Stimulated activated naive CD8-positive, alpha-beta T cell treated with anti-CD3 and anti-CD28 coated beads, Interleukin-15, amount 100 ng/mL, for 72 hours (primary cell): Measurements from ENCODE around the gene DLL4.
A peak's percentile ranks its signal among the peaks of the same experiment; 100 is the strongest.

Source experiments
- ATAC-seq: fragments of 150-1000 bp; cut with Tn5 transposase; 2 replicates; pipeline ENCODE4 v1.10.0; 2021; ENCODE audit warnings: mild to moderate bottlenecking, moderate library complexity
- DNase-seq, 2 donors: peaks; one replicate each; pipeline ENCODE4 v3.0.0; 2021 to 2022
- H3K27ac Mint-ChIP-seq, 2 donors: one replicate each; pipeline ENCODE4 v1.8.0; 2022; ENCODE audit warnings: mild to moderate bottlenecking in 2 of 2, mixed read lengths in 2 of 2, moderate library complexity in 2 of 2
- H3K27me3 Mint-ChIP-seq: one replicate; pipeline ENCODE4 v1.8.0; 2022; ENCODE audit warnings: mixed read lengths
- H3K4me1 Mint-ChIP-seq: one replicate; pipeline ENCODE4 v1.8.0; 2022; ENCODE audit warnings: mild to moderate bottlenecking, mixed read lengths
- H3K4me3 Mint-ChIP-seq, 2 donors: one replicate each; pipeline ENCODE4 v1.8.0; 2022; ENCODE audit warnings: mild to moderate bottlenecking in 2 of 2, mixed read lengths in 2 of 2, moderate library complexity in 1 of 2
- H3K9me3 Mint-ChIP-seq, 2 donors: one replicate each; pipeline ENCODE4 v1.8.0; 2022; ENCODE audit warnings: mixed read lengths in 2 of 2

DLL4 gene

GRCh38 chr15:40917585-40917984 lies 11.6 kb upstream of the DLL4 start:
- H3K27ac Mint-ChIP-seq, result no peak overlapping the region
- H3K4me3 Mint-ChIP-seq, result no peak overlapping the region
- H3K27me3 Mint-ChIP-seq, result peaks cover 4% of the 10 kb centered on the region
- DNase-seq (no peak), ATAC-seq (no peak)
- H3K4me1 Mint-ChIP-seq, result no peaks in the 10 kb centered on the region
- no peaks in the 10 kb centered on the region for H3K9me3 Mint-ChIP-seq

DNA sequence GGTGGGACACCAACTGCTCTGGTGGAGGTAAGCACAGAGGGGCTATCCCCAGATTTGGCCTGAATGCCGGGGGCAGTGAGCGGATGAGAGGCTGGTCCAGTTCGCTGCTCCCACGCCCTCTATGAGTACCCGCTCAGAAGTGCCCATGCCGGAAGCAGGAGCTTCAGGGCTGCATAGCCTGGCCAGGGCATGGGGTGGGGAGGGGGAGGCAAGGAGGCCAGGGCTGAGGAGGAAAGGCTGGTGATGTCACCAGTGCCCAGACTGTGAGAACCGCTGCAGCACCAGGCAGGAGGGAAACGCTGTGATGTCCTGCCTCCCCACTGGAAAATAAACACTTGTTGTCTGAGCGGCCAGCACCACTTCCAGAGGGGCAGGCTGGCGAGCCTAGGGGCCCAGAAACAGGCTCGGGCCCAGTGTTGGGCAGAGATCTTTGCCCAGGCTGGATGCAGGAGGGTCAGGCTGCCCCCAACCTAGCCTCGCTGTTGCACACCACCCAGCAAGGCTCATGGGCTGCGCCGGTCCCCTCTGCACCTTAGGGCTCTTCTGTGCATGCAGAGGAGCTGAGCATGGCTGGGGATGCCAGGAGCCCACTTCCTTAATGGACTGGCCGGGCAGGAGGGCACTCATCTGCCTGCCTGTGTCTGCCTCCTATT lies 10.9 kb upstream of the DLL4 start:
- Mint-ChIP-seq H3K27me3 (peaks cover 8% of the 10 kb centered on the region), H3K4me1 (no peaks in the 10 kb centered on the region), H3K27ac (no peak overlapping the region), H3K4me3 (no peak overlapping the region), H3K9me3 (no peaks in the 10 kb centered on the region)
- DNase-seq (no peak), ATAC-seq (no peak)

DNA sequence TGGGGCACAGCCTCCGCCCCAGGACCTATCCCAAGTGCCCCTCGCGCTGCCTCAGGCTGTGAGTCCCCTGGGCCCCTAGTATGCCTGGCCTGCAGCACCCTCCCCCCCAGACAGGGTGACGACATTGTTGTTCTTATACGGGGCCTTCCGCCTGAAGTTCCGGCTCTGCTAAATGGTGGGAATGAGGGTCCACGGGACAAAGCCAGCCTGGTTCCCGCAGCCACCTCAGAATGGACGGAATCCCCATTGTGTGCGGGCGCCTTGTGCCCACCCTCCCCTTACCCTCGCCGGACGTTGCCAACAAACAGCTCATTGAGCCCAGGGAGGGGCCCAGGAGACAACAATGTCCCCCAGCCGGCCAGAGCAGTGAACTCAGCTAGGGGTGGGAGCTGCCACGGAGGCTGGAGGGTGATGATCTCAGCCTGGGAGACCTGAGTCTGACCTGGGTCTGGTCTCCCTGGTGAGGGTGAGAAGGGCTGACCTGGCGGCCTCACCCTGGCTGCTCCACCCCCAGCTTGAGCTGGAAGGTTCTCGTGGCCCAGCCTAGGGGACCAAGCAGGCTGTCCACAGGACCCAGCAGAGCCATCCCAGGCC lies 10.2 kb upstream of the DLL4 start:
- ATAC-seq, result no peak
- no peak overlapping the region for H3K27ac Mint-ChIP-seq

DNA sequence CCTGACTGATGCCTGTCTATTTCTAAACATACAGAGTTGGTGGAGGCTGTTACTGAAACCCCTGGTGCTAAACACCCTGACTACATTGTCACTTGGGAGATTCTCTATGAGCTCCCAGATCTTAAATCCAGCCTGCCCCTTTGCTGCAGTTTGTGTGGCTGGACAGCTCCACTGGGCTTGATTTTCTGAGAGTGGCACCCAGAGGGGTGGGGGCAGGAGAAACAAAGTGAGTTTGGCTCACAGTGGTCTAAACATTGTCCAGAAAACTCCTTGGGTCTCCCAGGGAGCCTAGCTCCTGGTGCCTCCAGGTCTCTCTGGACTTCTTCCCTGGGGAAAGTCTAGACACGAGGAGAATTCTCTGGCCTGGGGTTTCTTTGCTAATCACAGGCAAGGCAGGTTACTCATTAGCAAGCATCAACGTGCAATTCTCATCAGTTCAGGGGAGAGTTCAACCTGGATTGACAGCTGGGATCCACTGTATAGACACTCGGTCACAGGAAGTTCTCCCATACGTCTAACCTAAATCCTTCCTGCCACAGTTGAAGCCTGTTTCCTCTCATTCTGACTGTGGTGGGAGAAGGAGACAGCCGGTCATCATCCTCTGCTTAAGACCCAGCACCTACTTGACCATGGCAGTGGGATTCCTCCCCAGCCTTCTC lies 7.1 kb upstream of the DLL4 start:
- ATAC-seq, result no peak
- Mint-ChIP-seq H3K27me3 (peaks cover 44% of the 10 kb centered on the region), H3K27ac (no peak overlapping the region), H3K9me3 (no peaks in the 10 kb centered on the region), H3K4me1 (peaks cover 21% of the 10 kb centered on the region), H3K4me3 (no peak overlapping the region)
- no peak for DNase-seq

More for the DNA sequence above, 10.2 kb upstream of the DLL4 start:
- Mint-ChIP-seq H3K27me3 (peaks cover 12% of the 10 kb centered on the region), H3K9me3 (no peaks in the 10 kb centered on the region), H3K4me1 (no peaks in the 10 kb centered on the region), H3K4me3 (no peak overlapping the region)
- DNase-seq, result no peak

DNA sequence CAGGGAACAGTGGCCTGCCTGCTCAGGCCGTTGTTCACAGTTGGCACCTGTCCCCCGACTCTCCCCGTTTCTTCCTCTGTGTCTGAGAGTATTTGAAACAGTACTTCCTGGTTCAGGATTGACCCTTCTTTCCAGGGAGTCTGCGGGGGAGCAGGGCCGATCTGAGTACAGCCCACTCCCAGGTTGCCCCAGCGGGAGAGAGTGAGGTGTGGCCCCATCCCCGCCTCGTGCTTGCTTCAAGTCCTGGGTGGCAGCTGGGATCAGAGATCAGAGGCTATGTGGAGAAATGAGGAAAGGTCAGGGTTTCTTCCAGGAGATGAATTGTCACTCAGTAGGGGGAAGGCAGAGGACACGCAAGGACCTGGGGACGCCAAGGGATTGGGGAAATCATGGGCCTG lies 6.5 kb upstream of the DLL4 start:
- Mint-ChIP-seq H3K9me3 (no peaks in the 10 kb centered on the region), H3K27ac (peak overlapping the region in 1 of 2 donors; percentile 29), H3K4me3 (no peak overlapping the region), H3K27me3 (peaks cover 49% of the 10 kb centered on the region), H3K4me1 (peaks cover 27% of the 10 kb centered on the region)
- DNase-seq (no peak), ATAC-seq (no peak)

DNA sequence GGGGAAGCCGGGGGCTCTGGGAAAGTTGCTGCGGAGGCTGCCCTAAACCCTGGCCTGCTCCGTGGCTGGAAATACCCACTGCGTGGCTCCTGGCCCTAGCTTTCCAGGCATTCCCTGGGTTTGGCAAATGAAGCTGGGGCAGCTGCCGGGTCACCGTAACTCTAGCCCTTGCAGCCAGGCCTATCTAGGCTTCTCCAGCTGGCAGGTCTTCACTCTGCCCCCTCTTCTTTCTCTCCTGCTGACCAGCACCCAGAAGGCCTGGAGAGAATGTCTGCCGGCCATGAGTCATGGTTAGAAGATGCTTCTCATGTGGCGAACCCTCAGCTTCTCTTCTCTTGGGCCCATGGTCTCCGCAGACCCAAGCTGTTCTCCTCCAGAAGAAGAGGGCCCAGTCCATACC lies 5.6 kb upstream of the DLL4 start:
- H3K9me3 Mint-ChIP-seq, result no peaks in the 10 kb centered on the region
- H3K27ac Mint-ChIP-seq, result no peak overlapping the region
- peaks cover 36% of the 10 kb centered on the region for H3K4me1 Mint-ChIP-seq
- ATAC-seq (no peak), DNase-seq (no peak)
- H3K27me3 Mint-ChIP-seq, result peaks cover 59% of the 10 kb centered on the region
- H3K4me3 Mint-ChIP-seq, result no peak overlapping the region

DNA sequence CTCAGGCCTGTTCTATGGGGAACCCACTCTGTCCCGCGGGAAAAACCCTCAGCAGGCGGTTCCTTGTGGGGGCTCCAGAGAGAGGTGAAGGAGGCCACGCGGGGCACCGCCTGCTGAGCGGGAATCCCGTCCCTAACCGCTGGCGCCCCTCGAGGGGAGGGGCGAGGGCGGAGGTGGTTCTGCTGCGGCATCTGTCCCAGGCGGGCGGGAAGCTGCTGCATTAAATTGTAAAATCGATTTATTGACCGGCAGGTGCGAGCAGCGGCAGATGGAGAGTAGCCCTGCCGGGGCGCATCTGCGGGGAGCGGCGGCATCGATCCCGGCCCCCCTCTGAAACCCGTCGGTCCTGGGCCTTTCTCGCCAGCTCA lies 3.7 kb upstream of the DLL4 start:
- H3K4me1 Mint-ChIP-seq, result peaks cover 55% of the 10 kb centered on the region
- DNase-seq (no peak), ATAC-seq (no peak)
- H3K9me3 Mint-ChIP-seq, result no peaks in the 10 kb centered on the region
- H3K27ac Mint-ChIP-seq, result no peak overlapping the region
- peaks cover 78% of the 10 kb centered on the region for H3K27me3 Mint-ChIP-seq
- H3K4me3 Mint-ChIP-seq, result no peak overlapping the region

GRCh38 chr15:40925863-40926658 lies 3.1 kb upstream of the DLL4 start:
- DNase-seq (no peak), ATAC-seq (peak; percentile 7)
- peaks cover 84% of the 10 kb centered on the region for H3K27me3 Mint-ChIP-seq
- H3K4me1 Mint-ChIP-seq, result peaks cover 60% of the 10 kb centered on the region
- no peaks in the 10 kb centered on the region for H3K9me3 Mint-ChIP-seq
- H3K27ac Mint-ChIP-seq, result peak overlapping the region in 1 of 2 donors; percentile 42
- peak overlapping the region; percentile 26 to 71 for H3K4me3 Mint-ChIP-seq

- H3K4me3 Mint-ChIP-seq, result peak overlapping the region; percentile 38 to 71
- H3K27ac Mint-ChIP-seq, result no peak overlapping the region
- peaks cover 64% of the 10 kb centered on the region for H3K4me1 Mint-ChIP-seq
- H3K27me3 Mint-ChIP-seq, result peaks cover 92% of the 10 kb centered on the region
- no peak for ATAC-seq
- DNase-seq, result no peak
- no peaks in the 10 kb centered on the region for H3K9me3 Mint-ChIP-seq
These were observed 2.3 kb upstream of the DLL4 start for GRCh38 chr15:40926659-40927494.

DNA sequence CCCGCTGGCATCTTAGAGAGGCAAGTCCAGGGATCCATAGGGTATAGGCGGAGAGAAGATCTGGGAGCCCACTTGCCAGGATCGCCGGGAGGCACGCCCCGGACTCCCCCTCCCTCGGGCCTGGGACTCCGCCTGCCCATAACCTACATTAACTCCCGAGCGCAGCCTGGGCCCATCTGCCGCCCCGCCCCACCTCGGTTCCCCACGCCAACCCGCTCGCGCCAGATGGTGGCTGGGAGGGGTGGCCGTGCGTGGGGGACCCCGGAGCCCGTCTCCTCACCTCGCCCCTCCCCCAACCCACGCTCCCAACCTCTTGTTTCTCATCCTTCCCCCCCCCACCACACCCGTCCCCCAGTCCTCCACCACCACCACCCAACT lies 1.7 kb upstream of the DLL4 start:
- peak overlapping the region; percentile 54 to 71 for H3K4me3 Mint-ChIP-seq
- peaks cover 96% of the 10 kb centered on the region for H3K27me3 Mint-ChIP-seq
- H3K27ac Mint-ChIP-seq, result no peak overlapping the region
- ATAC-seq (no peak), DNase-seq (no peak)
- H3K4me1 Mint-ChIP-seq, result peaks cover 70% of the 10 kb centered on the region
- H3K9me3 Mint-ChIP-seq, result no peaks in the 10 kb centered on the region

DNA sequence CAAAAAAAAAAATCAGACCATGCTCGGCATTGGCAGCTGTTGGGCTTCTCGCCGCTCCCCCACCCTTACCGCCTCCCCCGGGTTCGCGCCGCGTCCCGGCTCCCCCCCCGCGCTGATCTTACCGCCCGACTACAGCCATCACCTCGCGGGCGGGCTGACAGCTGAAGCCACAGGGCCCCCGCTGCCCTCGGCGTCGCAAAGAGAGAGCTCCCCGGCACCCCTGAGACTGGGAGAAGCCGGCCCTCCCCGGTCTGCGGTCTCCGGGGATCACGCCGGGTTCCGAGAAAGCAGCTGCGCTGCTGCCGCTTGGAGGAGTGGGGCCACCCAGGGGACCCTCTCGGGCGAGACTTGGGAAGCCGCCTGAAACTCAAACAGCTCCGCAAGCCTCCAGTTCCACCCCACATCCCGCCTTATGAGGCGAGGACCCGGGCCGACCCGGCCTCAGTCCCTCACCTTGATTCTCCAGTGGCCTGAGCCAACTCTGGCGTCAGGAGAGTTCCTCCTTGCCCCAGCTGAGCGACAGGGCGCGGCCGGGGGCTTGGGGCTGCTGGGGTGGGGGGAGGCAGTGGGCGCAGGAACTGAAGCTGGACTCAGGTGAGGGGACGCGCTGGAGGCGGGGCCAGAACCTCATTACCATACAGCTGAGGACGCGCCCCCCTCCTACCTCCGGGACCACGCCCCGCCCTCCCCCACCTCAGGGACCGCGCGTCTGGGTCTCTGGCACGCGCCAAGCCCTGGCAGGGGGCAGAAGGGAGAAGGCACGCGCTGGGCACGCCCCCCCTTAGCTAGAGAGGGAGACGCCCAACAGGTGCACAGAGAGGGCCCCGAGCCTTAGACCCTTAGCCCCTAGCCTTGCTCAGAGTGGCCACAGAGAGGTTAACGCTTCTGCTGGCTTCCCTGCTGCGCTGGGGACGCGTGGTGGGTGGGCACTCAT lies 1.0 kb upstream of the DLL4 start:
- Mint-ChIP-seq H3K27ac (peak overlapping the region in 1 of 2 donors; percentile 62), H3K4me1 (peaks cover 73% of the 10 kb centered on the region), H3K27me3 (peaks cover 95% of the 10 kb centered on the region), H3K9me3 (no peaks in the 10 kb centered on the region), H3K4me3 (peak overlapping the region; percentile 68 to 81)
- DNase-seq (no peak), ATAC-seq (no peak)

DNA sequence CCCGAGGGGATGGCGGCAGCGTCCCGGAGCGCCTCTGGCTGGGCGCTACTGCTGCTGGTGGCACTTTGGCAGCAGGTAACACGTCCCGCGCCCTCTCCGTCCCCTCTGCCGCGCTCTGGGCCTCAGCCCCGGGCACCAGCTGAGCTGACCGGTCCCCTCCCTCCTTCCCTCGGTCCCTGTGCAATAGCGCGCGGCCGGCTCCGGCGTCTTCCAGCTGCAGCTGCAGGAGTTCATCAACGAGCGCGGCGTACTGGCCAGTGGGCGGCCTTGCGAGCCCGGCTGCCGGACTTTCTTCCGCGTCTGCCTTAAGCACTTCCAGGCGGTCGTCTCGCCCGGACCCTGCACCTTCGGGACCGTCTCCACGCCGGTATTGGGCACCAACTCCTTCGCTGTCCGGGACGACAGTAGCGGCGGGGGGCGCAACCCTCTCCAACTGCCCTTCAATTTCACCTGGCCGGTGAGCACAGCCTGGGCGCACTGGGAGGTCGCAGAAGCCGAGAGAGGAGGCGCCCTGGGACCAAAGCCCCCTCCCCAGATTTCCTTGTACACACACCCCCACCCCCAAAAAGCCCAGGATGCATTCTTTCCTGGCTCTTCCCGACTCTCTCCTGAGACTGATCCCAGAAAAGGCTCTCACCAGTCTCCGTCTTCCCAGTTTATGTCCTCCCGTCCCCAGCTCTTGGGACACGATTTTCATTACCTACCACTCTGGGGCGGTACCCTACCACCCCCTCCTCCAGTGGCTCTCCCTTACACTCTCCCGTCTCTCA lies 705 bp downstream of the DLL4 start:
- DNase-seq (no peak), ATAC-seq (no peak)
- Mint-ChIP-seq H3K27ac (peak overlapping the region in 1 of 2 donors; percentile 14), H3K9me3 (no peaks in the 10 kb centered on the region), H3K4me3 (peak overlapping the region; percentile 68 to 81), H3K27me3 (peaks cover 88% of the 10 kb centered on the region), H3K4me1 (peaks cover 73% of the 10 kb centered on the region)

DNA sequence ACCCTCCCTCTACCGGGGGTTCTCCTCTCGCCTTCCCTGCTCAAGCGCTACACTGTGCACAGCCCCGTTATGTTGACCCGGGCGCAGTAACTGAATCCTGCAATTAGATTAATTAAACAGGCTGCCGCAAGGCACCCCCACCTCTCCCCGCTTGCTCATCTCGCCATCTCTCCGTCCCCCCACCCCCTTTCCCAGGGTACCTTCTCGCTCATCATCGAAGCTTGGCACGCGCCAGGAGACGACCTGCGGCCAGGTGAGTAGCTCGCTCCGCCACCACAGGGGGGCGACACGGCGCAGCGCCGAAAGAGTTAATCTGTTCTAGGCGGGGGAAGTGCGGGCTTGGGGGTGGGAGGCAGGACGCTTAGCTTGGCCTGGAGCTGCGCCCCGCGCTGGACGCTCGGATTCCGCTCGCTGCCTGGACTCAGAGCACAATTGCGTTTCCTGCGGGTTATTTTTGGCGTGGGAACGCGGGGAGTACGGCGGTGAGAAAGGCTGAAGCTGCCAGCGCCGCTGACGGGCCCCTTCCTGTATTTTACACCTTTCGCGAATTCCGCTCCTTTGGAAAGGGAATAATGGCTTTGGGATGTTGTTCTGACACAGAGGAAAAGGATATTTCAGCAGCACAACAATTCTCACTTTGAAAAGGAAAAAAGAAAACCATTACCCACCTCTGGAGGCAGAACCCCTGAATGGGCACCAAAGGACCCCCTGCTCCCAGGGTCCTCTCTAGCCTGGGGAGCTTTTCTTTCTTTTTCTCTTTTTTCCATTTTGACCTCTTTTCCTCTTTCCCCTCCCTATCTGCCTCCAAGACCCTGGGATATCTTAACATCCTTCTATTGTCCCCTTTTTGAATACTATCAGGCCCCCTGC lies 1.5 kb downstream of the DLL4 start:
- peaks cover 80% of the 10 kb centered on the region for H3K27me3 Mint-ChIP-seq
- peaks cover 65% of the 10 kb centered on the region for H3K4me1 Mint-ChIP-seq
- ATAC-seq (peak; percentile 69), DNase-seq (peak; percentile 66 to 71)
- H3K4me3 Mint-ChIP-seq, result peak overlapping the region; percentile 63 to 81
- no peak overlapping the region for H3K27ac Mint-ChIP-seq
- no peaks in the 10 kb centered on the region for H3K9me3 Mint-ChIP-seq
